RWPE2 (cell line): ENCODE results near the gene SLC9A9.

Source experiments
- ATAC-seq: fragments of 200-7000 bp; cut with Tn5 transposase; 3 replicates; pipeline ENCODE4 v1.9.1; 2021; ENCODE audit warnings: low read depth
- DNase-seq: peaks from one replicate; pipeline ENCODE4 v3.0.0-alpha.2; 2020; ENCODE audit warnings: low spot score
- H3K27ac ChIP-seq: fragments of 450-650 bp; 2 replicates; pipeline ENCODE4 v1.5.1; 2017; ENCODE audit warnings: mild to moderate bottlenecking; ENCODE audit not compliant: poor library complexity, severe bottlenecking
- H3K27me3 ChIP-seq: fragments of 250-450 bp; sonication (Bioruptor Pico); 2 replicates; pipeline ENCODE4 v1.5.1; 2021; ENCODE audit warnings: mild to moderate bottlenecking, moderate library complexity; ENCODE audit not compliant: insufficient read depth, poor library complexity, severe bottlenecking
- H3K36me3 ChIP-seq: fragments of 250-450 bp; sonication (Bioruptor Pico); 2 replicates; pipeline ENCODE4 v1.5.1; 2020; ENCODE audit warnings: low read depth, mild to moderate bottlenecking, moderate library complexity
- H3K4me1 ChIP-seq: fragments of 250-450 bp; sonication (Bioruptor Pico); 2 replicates; pipeline ENCODE4 v1.5.1; 2021; ENCODE audit warnings: mild to moderate bottlenecking, moderate library complexity; ENCODE audit not compliant: insufficient read depth, poor library complexity, severe bottlenecking
- H3K4me3 ChIP-seq: fragments of 250-450 bp; sonication (Bioruptor Pico); 2 replicates; pipeline ENCODE4 v1.5.1; 2021; ENCODE audit warnings: mild to moderate bottlenecking, moderate library complexity; ENCODE audit not compliant: severe bottlenecking
- H3K9me3 ChIP-seq: fragments of 250-450 bp; sonication (Bioruptor Pico); 2 replicates; pipeline ENCODE4 v1.5.1; 2021; ENCODE audit warnings: mild to moderate bottlenecking, moderate library complexity; ENCODE audit not compliant: severe bottlenecking
- TF ChIP-seq, protein P1 (sequence below): fragments of 450-650 bp; IDR thresholded peaks from one replicate; pipeline ENCODE4 v1.5.1; 2017; ENCODE audit warnings: mild to moderate bottlenecking, moderate library complexity; ENCODE audit not compliant: poor library complexity, severe bottlenecking

The SLC9A9 gene

DNA sequence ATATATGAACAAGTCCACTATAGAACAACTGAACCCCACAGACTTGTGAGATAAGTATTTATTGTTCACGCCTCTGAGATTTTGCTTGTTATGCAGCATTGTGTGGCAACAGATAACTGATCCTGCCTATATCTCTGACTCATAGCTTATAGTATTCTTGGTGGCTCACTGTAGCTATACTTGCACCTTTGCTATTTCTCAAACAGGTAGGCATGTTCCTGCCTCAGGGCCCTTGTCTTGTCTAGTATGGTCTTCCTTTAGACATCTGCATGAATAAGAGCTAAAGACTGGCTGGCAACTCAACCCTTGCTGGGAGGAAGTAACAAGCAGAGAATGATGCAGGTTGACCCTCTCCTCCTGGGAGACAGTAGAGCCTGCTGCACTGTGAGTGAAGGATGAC is 472.6 kb downstream of the SLC9A9 start:
- Histone ChIP-seq H3K4me1 (no peaks in the 10 kb centered on the region), H3K27ac (no peak overlapping the region), H3K27me3 (no peaks in the 10 kb centered on the region), H3K36me3 (no peaks in the 10 kb centered on the region), H3K9me3 (no peaks in the 10 kb centered on the region), H3K4me3 (no peak overlapping the region)
- DNase-seq, result no peak
- TF ChIP-seq, protein P1, sequence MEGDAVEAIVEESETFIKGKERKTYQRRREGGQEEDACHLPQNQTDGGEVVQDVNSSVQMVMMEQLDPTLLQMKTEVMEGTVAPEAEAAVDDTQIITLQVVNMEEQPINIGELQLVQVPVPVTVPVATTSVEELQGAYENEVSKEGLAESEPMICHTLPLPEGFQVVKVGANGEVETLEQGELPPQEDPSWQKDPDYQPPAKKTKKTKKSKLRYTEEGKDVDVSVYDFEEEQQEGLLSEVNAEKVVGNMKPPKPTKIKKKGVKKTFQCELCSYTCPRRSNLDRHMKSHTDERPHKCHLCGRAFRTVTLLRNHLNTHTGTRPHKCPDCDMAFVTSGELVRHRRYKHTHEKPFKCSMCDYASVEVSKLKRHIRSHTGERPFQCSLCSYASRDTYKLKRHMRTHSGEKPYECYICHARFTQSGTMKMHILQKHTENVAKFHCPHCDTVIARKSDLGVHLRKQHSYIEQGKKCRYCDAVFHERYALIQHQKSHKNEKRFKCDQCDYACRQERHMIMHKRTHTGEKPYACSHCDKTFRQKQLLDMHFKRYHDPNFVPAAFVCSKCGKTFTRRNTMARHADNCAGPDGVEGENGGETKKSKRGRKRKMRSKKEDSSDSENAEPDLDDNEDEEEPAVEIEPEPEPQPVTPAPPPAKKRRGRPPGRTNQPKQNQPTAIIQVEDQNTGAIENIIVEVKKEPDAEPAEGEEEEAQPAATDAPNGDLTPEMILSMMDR, result no peak
- peak; percentile 29; the same call in 1 of the 3 replicates for ATAC-seq

DNA sequence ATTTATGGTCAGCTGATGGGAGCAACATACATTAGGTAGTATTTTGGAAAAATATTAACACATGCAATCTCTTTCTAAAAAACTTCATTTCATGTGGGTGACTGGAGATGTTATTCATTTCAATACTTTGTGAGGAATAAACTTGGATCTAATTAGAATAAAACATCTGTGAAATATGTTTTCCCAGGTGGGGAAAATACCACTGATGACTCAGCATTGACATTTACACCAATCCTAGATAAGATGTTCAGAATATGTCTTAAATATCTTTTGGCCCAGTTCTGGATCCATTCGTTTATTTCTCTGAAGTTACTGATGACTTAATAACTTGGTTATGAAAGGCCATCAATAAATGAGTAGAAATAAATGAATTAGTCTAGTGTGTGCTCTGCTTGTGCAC is 481.1 kb downstream of the SLC9A9 start:
- H3K4me3 ChIP-seq, result no peak overlapping the region
- TF ChIP-seq, protein P1, result no peak
- no peaks in the 10 kb centered on the region for H3K4me1 ChIP-seq
- H3K27me3 ChIP-seq, result peaks cover 3% of the 10 kb centered on the region
- H3K27ac ChIP-seq, result no peak overlapping the region
- H3K9me3 ChIP-seq, result no peaks in the 10 kb centered on the region
- no peaks in the 10 kb centered on the region for H3K36me3 ChIP-seq
- ATAC-seq, result no peak
- DNase-seq, result no peak

DNA sequence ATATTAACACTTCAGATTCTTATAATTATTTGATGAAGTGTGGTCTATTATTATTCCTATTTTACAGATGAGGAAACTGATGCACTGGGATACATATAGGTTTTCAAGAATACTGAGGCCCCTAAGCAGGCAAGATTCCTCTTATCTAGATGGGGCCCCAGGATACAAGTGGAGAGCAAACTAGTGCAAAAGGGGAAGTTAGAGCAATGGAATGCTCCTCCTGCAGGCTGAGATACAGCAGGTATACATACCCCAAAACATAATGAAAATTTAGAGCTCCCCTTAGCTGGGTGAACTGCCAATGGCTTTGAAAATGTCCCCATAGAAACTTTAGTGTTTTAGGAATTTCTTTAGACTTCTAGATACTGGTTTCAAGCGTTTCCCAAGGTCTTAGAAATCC is 481.6 kb downstream of the SLC9A9 start:
- DNase-seq (no peak), ATAC-seq (no peak)
- H3K27me3 ChIP-seq, result peaks cover 3% of the 10 kb centered on the region

DNA sequence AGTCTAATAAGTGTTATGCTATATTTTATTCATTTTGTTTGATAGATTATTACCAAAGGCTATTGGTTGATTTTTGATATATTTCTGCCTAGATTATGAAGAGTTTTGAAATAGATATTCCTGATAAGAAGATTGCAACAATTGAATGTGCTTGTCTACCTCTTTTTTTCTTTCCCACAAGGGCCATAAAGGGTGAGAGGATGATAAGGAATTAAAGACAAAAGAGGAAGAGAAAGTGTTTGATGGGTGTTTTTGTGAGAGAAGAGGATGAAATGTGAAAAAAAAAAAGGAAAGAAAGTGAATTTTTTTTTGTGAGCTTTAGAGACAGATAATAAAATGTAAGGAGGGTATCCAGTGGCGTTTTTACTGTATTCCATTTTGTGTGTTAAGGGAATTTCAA is 484.3 kb downstream of the SLC9A9 start:
- no peak for DNase-seq
- H3K4me1 ChIP-seq, result no peaks in the 10 kb centered on the region
- no peak for ATAC-seq
- no peak overlapping the region for H3K27ac ChIP-seq
- H3K9me3 ChIP-seq, result no peaks in the 10 kb centered on the region
- H3K36me3 ChIP-seq, result no peaks in the 10 kb centered on the region
- peaks cover 3% of the 10 kb centered on the region for H3K27me3 ChIP-seq
- H3K4me3 ChIP-seq, result no peak overlapping the region
- TF ChIP-seq, protein P1, result no peak

More for the DNA sequence above, 481.6 kb downstream of the SLC9A9 start:
- TF ChIP-seq, protein P1, result no peak
- Histone ChIP-seq H3K9me3 (no peaks in the 10 kb centered on the region), H3K27ac (no peak overlapping the region), H3K36me3 (no peaks in the 10 kb centered on the region), H3K4me3 (no peak overlapping the region), H3K4me1 (no peaks in the 10 kb centered on the region)

DNA sequence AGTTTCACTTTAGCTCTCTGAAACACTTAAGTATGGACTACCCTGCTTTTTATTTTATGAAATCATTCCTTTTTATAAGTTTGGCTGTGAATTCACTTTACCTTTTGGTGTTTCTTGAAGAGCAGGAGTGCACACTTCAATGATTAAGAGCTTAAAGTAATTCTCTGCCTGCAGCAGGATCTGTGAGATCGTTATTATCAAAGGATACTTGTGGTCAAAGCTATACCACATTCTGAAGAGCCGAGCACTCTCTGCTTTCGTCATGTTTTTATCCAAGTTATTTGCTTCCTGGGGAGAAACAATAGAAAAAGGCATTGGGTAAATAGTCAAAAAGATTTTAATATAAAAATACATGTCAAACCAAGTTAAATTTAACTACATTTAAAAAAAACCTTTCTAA is 485.0 kb downstream of the SLC9A9 start:
- no peak for DNase-seq
- no peak overlapping the region for H3K27ac ChIP-seq
- no peaks in the 10 kb centered on the region for H3K9me3 ChIP-seq
- no peak overlapping the region for H3K4me3 ChIP-seq
- TF ChIP-seq, protein P1, result no peak
- H3K27me3 ChIP-seq, result peaks cover 3% of the 10 kb centered on the region
- no peaks in the 10 kb centered on the region for H3K36me3 ChIP-seq
- H3K4me1 ChIP-seq, result no peaks in the 10 kb centered on the region
- no peak for ATAC-seq
